Endometrium (tissue), 2 donors: ENCODE measurements around the gene MCF2L2.

Experiments
- FAIRE-seq: peaks from 2 replicates; lab custom pipeline; 2012; peaks lifted over from hg19 to GRCh38; lab: Jason Lieb, UNC
- donor health status: control.
- donor health status: control.

Gene MCF2L2

DNA sequence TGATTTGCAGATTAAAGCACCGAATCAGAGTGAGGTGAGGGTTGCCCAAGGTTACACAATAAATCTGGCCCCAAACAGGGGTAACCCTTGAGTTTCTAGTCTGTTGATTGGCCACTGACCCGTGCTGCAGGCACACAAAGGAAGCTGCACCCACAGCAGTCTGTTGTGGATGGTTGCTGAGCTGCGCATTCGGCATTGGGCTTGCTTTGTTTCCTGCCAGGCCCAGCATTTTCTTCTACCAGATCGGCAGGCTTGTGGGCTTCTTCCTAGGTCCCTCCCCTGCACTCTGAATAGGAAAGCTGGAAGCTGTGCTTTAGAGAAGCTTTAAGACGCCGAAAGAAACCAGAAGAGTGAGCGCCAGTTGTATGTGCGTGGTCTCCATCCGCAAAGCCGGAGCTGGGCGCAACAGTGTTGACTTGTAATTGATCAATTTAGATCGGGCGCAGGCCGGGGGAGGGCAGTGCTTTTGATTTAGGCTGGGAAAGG lies 163.2 kb downstream of the MCF2L2 start:
- no peak for FAIRE-seq

DNA sequence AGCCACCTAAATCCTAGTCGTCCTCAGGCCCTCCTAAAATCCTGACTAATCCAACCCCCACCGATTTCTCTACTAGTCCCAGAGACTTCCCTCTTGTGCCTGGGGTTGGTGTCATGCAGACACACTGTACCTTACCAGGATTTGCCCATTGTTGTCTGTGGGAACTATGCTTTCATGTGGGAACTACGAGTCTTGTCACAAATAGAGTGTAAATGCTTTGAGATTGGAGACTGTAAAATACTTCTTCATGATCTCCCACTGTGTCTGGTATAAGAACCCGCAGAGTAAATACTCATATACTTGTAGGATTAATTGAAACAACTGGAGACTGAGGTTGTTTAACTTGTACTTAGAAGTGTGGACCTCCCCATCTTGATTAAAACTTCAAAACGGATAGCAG lies 164.2 kb downstream of the MCF2L2 start:
- FAIRE-seq: no peak

DNA sequence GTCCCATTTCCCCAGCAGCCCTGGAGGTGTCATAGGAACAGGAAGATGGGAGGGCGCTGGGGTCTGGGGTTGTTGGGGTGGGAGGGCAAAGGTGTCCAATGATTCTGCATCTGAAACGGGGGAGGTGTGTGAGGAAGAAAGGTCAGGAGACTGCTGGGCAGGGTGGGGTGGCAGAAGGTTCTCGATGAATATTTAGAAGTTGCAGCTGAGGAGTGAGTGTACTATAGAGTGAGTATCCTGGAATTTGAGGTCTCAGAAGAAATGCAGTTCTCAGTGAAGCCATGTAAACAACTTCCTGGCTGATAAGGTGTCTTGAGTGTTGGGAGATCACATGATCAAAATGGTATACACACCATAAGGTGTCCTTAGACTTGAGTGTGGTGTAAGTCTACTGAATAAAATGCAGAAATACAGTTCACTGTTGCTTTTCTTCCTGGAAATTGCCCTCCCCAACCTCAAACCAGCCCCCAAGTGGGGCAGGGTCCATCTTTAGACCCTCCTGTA lies 165.5 kb downstream of the MCF2L2 start:
- FAIRE-seq: no peak

DNA sequence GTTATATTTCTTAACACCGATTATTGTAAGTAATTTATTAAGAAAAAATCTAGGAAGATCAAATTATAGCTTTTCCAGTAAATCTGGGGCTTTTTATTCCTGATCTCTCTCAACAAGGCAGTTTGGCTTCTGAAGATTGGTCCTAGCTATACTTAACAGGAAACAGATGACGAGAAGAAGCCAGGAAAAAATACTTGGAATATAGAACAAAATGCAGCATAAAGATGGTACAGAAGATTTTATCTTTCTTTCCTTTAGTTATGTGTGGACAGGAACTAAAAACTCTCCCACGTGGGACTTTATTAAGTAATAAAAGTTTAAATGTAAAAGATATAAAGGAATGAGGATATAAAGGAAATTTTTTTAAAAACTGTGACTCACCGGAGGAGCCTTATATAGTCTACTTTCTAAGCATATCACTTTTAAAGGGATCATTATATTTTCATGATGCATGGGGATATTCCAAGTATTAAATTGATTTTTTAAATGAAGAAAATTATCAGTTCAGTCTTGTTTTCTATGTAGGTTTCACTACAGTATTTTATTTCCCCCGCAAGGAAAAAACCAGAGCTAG lies 167.2 kb downstream of the MCF2L2 start:
- no peak for FAIRE-seq

DNA sequence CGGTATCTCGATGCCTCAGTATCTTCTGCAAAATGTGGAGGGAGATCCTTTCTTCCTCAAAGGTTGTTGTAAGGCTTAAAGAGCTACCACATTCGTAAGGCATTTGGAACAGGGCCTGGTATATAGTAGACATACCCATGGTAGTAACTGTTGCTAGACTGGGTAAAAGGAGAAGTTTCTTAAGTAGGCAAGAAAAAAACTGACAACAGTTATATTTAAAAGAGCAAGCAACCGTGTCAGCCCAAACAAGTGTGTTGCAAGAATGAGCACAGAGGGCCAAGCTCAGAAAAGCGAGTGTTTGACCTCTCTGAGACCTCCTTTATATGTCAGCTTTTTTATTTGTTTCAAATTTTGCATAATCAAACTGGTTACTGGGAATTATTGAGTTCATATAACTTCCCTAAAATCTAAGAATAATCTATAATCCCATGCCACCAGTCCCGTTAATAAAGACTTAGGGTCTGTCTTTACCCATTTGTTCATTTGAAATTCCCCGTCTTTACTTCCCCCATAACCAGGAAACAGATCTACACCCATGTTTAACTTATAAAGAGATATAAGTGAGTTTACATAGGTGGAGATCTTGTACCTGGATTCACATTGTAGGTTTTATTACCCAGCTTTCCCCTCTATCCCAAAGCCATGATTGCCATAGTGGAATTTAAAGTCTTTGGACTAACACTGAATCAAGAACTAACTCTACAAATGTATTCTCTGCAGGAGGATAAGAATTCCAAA lies 168.1 kb downstream of the MCF2L2 start:
- no peak for FAIRE-seq

DNA sequence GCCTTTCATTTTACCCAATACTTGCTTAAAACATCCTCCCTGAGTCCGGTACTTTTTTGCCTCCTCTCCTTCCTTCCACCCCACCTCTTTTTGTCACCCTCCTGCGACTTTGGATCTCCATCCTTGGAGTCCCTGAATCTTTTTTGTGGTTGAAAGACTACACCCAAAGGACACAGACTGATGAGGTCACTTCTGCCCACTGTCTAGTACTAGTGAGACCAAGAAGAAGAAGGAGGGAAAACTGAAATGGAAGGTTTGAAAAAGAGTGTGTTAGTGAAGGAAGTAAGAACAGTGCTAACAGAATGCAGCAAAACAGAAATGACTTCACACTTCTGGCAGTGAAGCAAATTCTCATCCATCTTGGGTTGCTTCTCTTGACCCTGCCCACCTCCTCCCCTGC lies 168.8 kb downstream of the MCF2L2 start:
- FAIRE-seq: no peak

DNA sequence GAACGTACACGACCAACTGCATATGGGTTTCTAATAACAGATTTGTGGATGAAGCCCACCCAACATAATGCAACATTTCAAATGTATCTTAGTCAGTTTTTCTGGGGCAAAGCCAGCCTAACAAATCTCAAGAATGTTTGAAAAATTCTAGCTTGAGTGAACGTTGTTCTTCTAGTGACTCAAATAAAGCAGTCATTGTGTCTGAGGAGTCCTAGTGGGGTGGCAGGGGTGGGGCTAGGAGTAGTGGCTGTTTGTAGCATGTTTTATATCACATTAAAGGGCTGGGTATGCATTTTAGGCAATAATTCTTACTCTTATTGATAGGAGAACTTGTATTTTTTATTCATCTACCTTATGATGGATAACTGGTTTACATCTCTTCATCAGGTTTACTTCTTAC lies 169.3 kb downstream of the MCF2L2 start:
- no peak for FAIRE-seq

DNA sequence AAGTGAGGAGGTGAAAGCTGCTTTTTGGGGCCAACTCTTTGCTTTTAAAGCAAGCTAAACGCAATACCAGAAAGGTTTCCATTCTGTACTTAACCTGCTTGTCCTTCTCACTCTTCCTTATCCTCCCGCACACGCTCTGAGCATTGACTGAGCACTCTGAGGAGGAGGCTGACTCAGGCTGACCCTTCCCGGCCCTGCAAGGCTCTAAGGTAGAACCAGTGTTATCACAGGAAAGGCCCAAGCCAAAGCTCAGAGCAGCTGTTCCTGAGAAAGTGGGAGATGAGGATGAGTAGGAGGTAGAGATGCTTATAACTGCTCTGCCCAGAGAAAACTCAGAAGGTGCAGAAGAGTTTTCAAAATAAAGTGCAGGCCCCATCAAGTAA lies 173.1 kb downstream of the MCF2L2 start:
- no peak for FAIRE-seq

DNA sequence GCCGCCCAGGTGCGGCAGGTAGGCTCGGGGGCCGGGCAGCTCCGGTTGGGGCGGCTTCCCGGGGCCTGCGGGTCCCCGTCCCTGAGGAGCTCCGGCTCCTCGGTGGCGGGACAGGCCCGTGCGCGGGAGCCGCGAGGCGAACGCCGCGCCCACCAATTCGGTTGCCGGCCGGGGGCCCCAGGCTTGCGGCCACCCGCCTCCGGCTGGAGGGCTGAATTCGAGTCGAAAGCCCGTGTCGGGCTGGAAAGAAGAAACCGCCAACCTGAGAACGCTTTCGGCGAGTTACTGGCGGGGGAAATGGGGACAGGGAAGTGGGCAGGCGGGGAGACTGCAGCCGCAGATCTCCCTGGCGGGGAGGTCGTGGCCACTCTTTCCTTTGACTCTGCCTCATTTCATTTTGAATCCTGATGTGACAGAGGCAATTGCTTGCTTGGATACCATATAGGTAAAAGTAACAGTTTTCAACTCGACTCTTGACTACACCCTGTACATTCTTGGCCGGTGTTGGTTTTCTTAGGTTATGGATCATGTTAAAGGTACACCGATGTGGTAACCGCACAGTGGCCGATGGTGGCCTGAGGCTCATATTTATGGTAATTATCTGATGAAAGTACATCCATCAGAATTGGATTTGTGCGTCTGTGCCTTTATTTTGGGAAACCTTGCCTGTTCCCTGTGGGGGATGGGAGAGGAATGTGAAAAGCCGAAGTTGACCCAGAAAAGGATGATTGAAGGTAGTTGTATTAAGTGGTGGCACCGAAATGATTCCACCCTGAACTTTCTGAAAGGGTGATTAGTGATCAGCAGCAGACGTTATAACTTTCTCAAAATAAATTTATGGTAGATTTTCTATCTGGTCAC lies 173.7 kb downstream of the MCF2L2 start:
- no peak for FAIRE-seq

DNA sequence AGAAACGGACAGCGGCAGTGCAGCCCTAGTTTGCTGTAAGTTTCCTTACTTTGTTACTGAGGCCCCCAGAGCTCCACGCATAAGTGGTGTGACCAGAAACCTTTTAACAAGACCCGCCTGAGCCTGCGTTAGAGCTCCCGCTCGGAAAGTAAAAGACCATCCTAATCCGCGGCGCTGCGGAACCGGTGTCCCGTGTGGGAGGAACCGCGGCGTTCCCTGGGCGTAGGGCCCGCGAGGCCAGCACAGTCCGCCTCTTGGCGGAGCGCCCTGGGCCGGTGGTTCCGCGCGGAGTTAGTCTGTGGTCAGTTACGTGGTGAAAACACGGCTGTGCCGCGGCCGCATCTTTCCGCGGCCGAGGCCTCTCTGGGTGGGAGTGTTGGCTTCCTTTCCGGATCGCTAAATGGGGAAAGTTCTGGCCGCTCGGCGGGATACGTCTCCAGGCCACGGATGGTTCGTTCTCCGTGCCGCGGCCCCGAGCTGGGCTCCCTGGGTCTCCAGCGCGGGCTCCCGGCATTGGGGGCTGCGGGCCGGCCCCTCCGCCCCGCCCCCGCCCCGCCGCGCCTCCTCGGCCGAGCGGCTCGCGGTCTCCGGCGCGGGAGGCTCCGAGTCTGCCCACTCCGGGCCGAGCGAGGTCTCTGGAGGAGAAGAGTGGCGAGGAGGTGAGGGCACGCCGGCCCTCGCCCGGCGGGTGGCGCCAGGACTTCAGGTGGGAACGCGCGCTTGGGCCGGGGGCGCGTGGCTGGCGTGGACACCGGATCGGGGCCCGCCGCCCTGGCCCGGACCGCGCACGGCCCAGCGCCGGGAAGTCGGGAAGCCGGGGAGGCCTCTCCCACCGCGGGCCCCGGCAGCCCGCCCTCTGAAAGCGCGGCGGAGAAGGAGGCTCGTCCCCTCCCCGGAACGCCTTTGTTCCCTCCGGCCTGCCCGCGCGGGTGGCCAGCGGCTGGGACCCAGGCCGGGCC lies 174.6 kb downstream of the MCF2L2 start:
- no peak for FAIRE-seq

DNA sequence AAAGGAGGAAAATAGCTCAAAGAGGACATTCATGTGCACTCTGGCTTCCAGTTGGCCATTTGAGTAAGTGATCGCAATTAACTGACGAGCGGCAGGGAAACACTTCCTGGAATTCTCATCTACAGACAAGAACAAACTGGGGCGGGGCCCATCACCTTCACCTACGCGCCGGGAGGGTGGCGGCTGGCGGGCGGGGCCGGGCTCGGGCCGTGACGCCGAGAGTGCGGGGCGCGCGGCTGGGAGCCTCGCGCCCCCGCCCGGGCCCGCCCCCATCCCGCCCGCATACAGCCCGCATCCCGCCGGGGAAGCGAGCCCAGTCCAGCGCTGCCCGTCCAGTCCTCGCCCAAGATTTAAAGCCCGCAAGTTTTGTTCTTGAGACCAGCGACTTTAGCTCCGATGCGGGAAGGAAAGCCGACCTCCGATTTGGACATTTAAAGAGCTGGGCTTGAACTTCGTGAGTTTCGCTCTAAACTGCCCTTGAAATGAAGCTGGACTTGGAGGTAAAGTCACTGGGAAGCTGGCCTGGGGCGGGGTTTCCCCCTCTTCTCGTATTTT lies 175.4 kb downstream of the MCF2L2 start, which contains the start of gene B3GNT5:
Gene B3GNT5, plus strand, starts transcription at position 281 of the 555 bp plus-strand sequence. CDS start 16,546 bp downstream, outside the sequence.
- FAIRE-seq: no peak

DNA sequence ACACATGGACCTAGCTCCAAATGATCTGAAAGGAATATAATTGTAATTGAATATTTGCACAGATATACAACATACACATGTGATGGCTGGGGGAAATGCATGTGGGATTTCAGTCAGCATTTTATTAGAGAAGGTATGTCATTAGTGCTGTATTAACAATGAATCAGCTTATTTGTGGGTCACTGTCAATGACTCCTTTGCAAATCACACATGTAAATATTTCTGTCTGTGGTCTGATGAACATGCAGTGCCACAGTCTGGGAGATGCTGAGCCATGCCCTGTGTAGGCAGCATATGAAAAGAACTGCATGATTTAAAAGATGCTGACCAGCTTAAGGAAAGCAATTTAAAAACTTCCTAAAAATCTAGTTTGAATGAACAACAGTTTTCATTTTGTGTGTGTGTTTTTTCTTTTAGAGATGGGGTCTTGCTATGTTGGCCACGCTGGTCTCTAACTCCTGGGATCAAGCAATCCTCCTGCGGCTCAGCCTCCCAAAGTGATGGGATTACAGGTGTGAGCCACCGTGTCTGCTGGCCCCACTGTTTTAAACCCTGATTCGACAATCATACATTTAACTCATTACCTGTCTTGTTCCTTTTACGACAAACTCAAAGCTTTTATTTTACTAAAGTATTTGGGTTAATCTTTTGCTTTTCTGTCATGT lies 176.2 kb downstream of the MCF2L2 start:
- FAIRE-seq: no peak

DNA sequence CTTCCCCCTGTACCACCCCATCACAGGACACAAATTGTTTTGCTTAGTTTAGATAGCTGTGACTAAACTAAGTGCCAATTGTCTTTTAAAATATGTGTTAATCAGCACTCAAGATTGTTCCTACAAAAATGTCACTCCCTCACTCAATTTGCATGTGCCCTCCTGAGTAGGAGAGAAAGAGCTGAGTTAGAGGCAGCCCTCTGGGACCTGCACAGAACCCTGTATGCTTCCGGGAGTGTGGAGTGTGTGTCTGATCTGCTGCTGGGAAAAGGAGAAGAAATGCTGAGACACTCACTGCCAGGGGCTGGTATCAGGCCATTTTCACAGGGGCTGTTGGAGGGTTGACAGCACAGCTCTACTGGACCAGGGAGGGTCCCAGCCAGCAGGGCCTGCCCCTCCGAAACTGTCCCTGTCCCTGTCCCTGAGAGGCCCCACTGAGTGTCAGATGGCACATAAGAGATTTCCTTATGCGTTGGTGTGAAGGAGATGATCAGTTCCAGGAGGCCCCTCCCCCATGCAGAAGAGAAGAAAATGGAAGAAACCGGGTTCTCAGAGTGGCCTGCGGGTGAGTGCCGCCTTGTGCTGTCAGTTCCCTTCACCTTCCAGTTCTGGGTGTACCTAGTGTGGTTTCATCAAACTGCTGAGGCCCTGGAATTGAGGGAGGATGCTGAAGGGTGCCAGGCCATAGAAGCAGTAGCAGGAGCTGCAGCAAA lies 179.3 kb downstream of the MCF2L2 start:
- FAIRE-seq: no peak

DNA sequence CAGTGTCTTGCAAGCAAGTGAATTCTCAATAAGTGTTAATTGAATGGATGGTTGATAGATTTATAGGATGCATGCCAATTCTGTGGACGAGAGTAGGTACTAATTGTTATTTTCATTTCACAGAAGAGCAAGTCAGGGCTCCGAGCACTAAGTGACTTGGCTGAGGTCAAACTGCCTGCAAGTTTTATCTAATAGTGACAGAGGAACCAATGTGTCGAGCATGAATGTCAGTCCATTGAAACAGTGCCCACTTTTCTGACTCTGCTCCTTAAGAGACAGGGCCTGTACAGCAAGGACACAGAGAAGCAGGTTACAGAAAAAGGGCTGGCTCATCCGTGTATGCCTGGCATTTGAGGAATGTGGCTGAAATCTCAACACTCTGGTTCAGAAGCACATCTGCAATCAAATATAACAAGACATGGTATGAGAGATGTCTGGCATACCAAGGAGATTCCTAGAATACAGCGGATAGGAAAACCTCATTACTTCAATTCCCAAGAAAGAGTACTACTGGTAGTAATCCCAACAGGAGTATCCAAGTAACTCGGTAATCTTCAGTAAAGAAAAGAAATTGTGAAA lies 181.3 kb downstream of the MCF2L2 start:
- no peak for FAIRE-seq

DNA sequence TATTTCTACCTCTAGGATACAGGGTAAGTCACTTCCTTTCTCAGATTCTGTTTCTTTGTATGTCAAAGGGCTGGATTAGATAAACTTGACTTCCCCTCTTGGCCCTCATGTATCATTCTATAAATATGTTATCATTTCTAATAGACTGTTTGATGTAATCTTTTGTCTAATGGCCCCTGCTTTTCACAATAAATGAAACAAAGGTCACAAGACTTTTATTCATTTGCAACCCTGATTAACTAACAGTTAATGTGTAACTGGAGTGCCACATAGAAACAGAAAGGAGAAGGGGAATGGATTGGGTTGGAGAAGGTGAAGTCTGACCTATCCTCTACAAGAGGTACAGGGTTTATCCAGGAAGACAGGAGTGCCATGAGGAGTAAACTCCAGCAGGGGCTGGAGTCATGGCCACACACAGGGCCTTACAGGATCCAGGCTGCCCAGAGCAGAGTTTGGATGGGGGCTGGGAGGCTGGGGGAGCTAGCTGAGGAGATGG lies 183.4 kb downstream of the MCF2L2 start:
- no peak for FAIRE-seq

DNA sequence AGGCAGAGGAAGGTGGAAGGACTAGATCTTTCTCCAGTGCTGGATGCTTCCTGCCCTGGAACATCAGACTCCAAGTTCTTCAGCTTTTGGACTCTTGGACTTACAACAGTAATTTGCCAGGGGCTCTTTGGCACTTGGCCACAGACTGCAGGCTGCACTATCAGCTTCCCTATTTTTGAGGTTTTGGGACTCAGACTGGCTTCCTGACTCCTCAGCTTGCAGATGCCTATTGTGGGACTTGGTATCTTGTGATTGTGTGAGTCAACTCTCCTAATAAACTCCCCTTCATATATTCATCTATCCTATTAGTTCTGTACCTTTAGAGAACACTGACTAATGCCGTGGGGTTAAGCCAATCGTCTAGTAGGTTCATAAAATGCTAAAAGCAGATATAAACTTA lies 184.2 kb downstream of the MCF2L2 start:
- no peak for FAIRE-seq

DNA sequence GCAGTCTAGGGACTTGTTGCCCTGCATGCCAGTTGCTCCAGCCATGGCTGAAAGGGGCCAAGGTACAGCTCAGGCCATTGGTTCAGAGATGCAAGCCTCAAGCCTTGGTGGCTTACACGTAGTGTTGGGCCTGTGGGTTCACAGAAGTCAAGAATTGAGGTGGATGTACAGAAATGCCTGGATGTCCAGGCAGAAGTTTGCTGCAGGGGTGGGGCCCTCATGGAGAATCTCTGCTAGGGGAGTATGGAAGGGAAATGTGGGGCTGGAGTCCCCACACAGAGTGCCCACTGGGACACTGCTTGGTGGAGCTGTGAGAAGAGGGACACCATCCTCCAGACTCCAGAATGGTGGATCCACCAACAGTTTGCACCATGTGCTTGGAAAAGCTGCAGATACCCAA lies 186.0 kb downstream of the MCF2L2 start:
- FAIRE-seq: no peak

DNA sequence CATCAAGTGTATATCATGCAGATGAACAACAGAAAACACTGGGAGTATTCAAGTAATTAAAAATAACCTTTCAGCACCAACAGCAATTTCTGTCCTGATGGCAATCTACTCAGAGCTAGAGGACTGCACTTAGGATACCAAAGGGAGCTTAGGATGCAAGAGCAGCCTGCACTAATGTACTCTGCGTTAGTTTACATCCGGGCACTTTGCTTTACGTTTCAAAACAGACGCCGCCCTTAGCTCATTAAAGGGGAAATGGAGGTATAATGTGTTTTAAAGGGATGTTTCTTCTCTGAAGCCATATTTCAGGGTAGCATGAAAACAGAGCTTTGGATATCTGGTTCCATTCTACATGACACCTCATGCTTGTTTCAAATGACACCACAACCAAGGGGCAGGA lies 189.4 kb downstream of the MCF2L2 start:
- FAIRE-seq: no peak

DNA sequence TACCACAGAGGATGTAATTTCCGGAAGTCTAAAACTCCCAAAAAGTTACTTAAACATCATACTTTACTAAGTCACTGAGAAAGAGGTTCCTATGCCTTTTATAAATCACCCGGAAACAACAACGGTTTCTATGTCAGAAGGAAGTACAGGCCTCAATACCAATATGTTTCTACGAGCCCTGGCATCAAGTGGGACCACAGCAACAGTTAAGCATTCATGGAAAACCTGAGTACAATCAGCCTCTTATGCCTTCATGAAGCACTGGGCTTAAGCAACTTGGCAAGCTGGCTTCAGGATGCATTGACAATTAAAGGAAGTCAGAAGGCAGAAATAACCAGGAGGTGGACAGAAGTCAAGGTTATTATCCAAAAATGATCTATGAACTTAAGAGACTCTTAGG lies 194.5 kb downstream of the MCF2L2 start:
- FAIRE-seq: no peak
